DOHH2 (cell line): ENCODE results near the gene UNKL.

Source experiments
- H3F3A ChIP-seq: fragments of 200-600 bp; sonication (generic), shearing (Covaris generic); 2 replicates; pipeline ENCODE4 v1.6.0; 2016; ENCODE audit warnings: antibody characterized with exemption, mild to moderate bottlenecking; ENCODE audit not compliant: control insufficient read depth, insufficient read depth
- H3K27ac ChIP-seq: fragments of 200-600 bp; sonication (generic); 2 replicates; pipeline ENCODE4 v1.5.1; 2014; ENCODE audit warnings: low read depth, mild to moderate bottlenecking, low read length, moderate library complexity
- H3K27me3 ChIP-seq: fragments of 200-600 bp; sonication (generic); 2 replicates; pipeline ENCODE4 v1.6.1; 2014; ENCODE audit warnings: mild to moderate bottlenecking, low read length, mixed read lengths; ENCODE audit not compliant: control insufficient read depth
- H3K36me3 ChIP-seq: fragments of 200-600 bp; sonication (generic); 2 replicates; pipeline ENCODE4 v1.6.1; 2014; ENCODE audit warnings: mild to moderate bottlenecking, low read length, moderate library complexity, mixed read lengths; ENCODE audit not compliant: control insufficient read depth
- H3K4me1 ChIP-seq: fragments of 200-600 bp; sonication (generic); 2 replicates; pipeline ENCODE4 v1.6.1; 2014; ENCODE audit warnings: mild to moderate bottlenecking, low read length, mixed read lengths; ENCODE audit not compliant: control insufficient read depth
- H3K4me2 ChIP-seq: fragments of 200-600 bp; sonication (generic); 2 replicates; pipeline ENCODE4 v1.6.0; 2014; ENCODE audit warnings: mild to moderate bottlenecking, low read length, moderate library complexity
- H3K4me3 ChIP-seq: fragments of 200-600 bp; sonication (generic); 2 replicates; pipeline ENCODE4 v1.5.1; 2014; ENCODE audit warnings: mild to moderate bottlenecking, low read length, mixed read lengths
- H3K79me2 ChIP-seq: fragments of 200-600 bp; sonication (generic); 2 replicates; pipeline ENCODE4 v1.6.1; 2014; ENCODE audit warnings: mild to moderate bottlenecking, low read length, mixed read lengths; ENCODE audit not compliant: control insufficient read depth
- H3K9me2 ChIP-seq: fragments of 200-600 bp; sonication (generic); replicated peaks from 2 replicates; pipeline ENCODE4 v1.6.1; 2014; ENCODE audit warnings: mild to moderate bottlenecking, low read length, mixed read lengths; ENCODE audit not compliant: control insufficient read depth
- H3K9me3 ChIP-seq: fragments of 200-600 bp; sonication (generic); 2 replicates; pipeline ENCODE4 v1.6.1; 2014; ENCODE audit warnings: antibody characterized with exemption, low read length, mixed read lengths; ENCODE audit not compliant: control insufficient read depth, insufficient read depth
- H4K20me1 ChIP-seq: fragments of 200-600 bp; sonication (generic); 2 replicates; pipeline ENCODE4 v1.6.0; 2014; ENCODE audit warnings: low read depth, mild to moderate bottlenecking, antibody characterized with exemption, low read length, moderate library complexity; ENCODE audit not compliant: control insufficient read depth, insufficient read depth
- EZH2phosphoT487 ChIP-seq: fragments of 200-600 bp; sonication (generic); IDR thresholded peaks from 2 replicates; pipeline ENCODE4 v1.6.1; 2017; ENCODE audit warnings: borderline replicate concordance, mild to moderate bottlenecking, antibody characterized with exemption, low read length, moderate library complexity, mixed read lengths
- TF ChIP-seq, protein P1 (sequence below): fragments of 200-600 bp; sonication (generic); IDR thresholded peaks from one replicate; pipeline ENCODE4 v1.5.1; 2014; ENCODE audit warnings: antibody characterized with exemption, mild to moderate bottlenecking, low read depth, low read length; ENCODE audit not compliant: poor library complexity, severe bottlenecking

UNKL gene

GRCh38 chr16:1420111-1420539 lies 5.6 kb upstream of the UNKL start:
- Histone ChIP-seq H3K27ac (peak overlapping the region; percentile 92), H3K36me3 (peaks cover 11% of the 10 kb centered on the region), H3K4me1 (peaks cover 28% of the 10 kb centered on the region)

DNA sequence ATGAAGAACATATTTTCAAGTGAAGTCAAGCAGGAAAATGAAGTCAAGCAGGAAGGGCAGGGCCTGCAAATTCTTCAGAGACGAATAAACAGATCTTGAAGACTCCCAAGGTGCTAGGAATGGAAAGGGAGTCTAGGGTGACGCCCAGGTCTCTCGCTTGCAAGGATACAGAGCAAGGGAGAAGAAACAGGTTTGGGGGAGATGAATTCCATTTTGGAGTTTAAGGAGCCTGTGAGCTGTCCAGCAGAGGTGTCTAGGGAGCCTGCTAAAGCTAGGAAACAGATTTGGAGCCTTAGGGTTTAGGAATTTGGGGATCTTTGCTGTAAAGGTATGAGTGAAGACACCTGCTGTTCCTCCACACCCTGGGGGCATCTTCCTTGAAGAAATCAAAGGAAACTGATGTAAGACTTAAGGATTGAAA lies 2.0 kb upstream of the UNKL start:
- H3K4me2 ChIP-seq, result no peak overlapping the region
- no peaks in the 10 kb centered on the region for H3K9me2 ChIP-seq
- TF ChIP-seq EZH2phosphoT487, result no peak
- TF ChIP-seq, protein P1, sequence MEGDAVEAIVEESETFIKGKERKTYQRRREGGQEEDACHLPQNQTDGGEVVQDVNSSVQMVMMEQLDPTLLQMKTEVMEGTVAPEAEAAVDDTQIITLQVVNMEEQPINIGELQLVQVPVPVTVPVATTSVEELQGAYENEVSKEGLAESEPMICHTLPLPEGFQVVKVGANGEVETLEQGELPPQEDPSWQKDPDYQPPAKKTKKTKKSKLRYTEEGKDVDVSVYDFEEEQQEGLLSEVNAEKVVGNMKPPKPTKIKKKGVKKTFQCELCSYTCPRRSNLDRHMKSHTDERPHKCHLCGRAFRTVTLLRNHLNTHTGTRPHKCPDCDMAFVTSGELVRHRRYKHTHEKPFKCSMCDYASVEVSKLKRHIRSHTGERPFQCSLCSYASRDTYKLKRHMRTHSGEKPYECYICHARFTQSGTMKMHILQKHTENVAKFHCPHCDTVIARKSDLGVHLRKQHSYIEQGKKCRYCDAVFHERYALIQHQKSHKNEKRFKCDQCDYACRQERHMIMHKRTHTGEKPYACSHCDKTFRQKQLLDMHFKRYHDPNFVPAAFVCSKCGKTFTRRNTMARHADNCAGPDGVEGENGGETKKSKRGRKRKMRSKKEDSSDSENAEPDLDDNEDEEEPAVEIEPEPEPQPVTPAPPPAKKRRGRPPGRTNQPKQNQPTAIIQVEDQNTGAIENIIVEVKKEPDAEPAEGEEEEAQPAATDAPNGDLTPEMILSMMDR, result no peak
- H3K4me3 ChIP-seq, result no peak overlapping the region
- peaks cover 53% of the 10 kb centered on the region for H3K79me2 ChIP-seq
- peaks cover 22% of the 10 kb centered on the region for H3F3A ChIP-seq
- no peak overlapping the region for H3K27ac ChIP-seq
- no peaks in the 10 kb centered on the region for H4K20me1 ChIP-seq
- H3K4me1 ChIP-seq, result peaks cover 35% of the 10 kb centered on the region
- peaks cover 11% of the 10 kb centered on the region for H3K36me3 ChIP-seq
- H3K9me3 ChIP-seq, result no peaks in the 10 kb centered on the region
- H3K27me3 ChIP-seq, result no peaks in the 10 kb centered on the region

More at GRCh38 chr16:1420111-1420539, 5.6 kb upstream of the UNKL start:
- TF ChIP-seq EZH2phosphoT487, result no peak
- TF ChIP-seq, protein P1, result no peak
- H3K4me3 ChIP-seq, result peak overlapping the region; percentile 98
- no peaks in the 10 kb centered on the region for H3K9me3 ChIP-seq
- peaks cover 42% of the 10 kb centered on the region for H3K79me2 ChIP-seq
- H3F3A ChIP-seq, result peaks cover 15% of the 10 kb centered on the region
- peak overlapping the region; percentile 77 for H3K4me2 ChIP-seq
- H4K20me1 ChIP-seq, result no peaks in the 10 kb centered on the region
- H3K27me3 ChIP-seq, result no peaks in the 10 kb centered on the region
- no peaks in the 10 kb centered on the region for H3K9me2 ChIP-seq

DNA sequence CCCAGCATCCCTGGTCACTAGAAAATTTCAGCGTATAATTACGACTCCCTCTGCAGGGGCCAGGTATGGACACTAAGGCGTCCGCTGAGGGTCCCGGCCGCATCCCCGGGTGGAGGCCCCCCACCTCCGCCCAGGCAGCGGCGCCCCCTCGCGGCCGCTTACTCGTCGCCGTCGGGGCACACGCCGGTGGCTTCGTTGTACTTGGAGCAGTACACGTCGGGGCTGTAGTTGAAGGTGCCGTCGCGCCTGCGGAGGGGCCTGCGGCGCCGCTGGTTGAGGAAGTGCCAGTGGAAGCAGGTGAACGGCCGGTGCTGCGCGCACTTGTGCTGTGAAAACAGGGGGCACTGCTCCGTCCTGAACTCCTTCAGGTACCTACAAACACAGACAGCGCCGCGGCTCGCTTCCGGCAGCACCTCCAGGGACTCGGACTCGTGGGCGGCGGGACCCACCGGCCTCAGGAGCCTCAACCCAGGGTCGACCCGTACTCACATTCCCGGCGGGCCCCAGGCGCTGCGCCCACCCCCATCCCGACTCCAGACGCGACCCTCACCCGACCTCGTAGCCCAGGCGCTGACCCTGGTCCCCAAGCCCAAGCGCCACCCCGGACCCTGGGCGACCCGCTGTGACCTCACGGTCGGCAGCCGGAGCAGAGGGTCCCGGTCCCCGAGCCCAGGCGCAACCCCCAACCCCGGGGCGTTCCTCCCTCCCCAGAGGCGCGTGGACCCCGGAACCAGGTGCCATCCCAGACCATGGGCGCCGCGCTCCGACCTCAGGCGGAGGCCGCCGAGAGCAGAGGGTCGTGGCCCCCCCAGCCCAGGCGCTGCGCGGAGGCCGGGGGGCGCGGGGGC lies 596 bp downstream of the UNKL start:
- Histone ChIP-seq H3K9me2 (no peaks in the 10 kb centered on the region), H3K27me3 (no peaks in the 10 kb centered on the region), H4K20me1 (no peaks in the 10 kb centered on the region), H3K36me3 (peaks cover 4% of the 10 kb centered on the region; the same call in 1 of the 2 replicates), H3K79me2 (peaks cover 36% of the 10 kb centered on the region), H3K4me1 (peaks cover 22% of the 10 kb centered on the region), H3K9me3 (no peaks in the 10 kb centered on the region), H3F3A (peaks cover 20% of the 10 kb centered on the region), H3K27ac (no peak overlapping the region), H3K4me2 (peak overlapping the region; percentile 88), H3K4me3 (peak overlapping the region; percentile 96)
- no peak for TF ChIP-seq EZH2phosphoT487
- TF ChIP-seq, protein P1, result peak; percentile 83
